DND-41 (cell line): ENCODE results near the gene ARHGAP1.

Experiments used
- ATAC-seq: fragments of 200-7000 bp; cut with Tn5 transposase; 3 replicates; pipeline ENCODE4 v1.9.1; 2021; ENCODE audit warnings: low read depth; ENCODE audit not compliant: insufficient read depth
- DNase-seq: peaks from one replicate; pipeline ENCODE4 v3.0.0-alpha.2; 2020
- H2AFZ ChIP-seq: 2 replicates; pipeline ENCODE4 v1.6.0; 2012; ENCODE audit warnings: low read depth, low read length
- H3K27ac ChIP-seq: 2 replicates; pipeline ENCODE4 v1.5.1; 2012; ENCODE audit warnings: low read length, inconsistent platforms
- H3K27me3 ChIP-seq: fragments of 200-600 bp; sonication (generic); 2 replicates; pipeline ENCODE4 v1.6.0; 2012; ENCODE audit warnings: low read length, mild to moderate bottlenecking, inconsistent platforms; ENCODE audit not compliant: insufficient read depth, poor library complexity
- H3K36me3 ChIP-seq: 2 replicates; pipeline ENCODE4 v1.5.1; 2012; ENCODE audit warnings: low read length, inconsistent platforms; ENCODE audit not compliant: insufficient read depth
- H3K4me1 ChIP-seq: 2 replicates; pipeline ENCODE4 v1.5.1; 2012; ENCODE audit warnings: mild to moderate bottlenecking, low read length; ENCODE audit not compliant: insufficient read depth
- H3K4me2 ChIP-seq: 2 replicates; pipeline ENCODE4 v1.6.0; 2012; ENCODE audit warnings: mild to moderate bottlenecking, moderate library complexity, low read length, inconsistent platforms; ENCODE audit not compliant: insufficient read depth
- H3K4me3 ChIP-seq, 2 experiments: fragments of 200-600 bp in 1 of 2; shearing (Covaris generic) in 1 of 2; 2 replicates each; pipeline ENCODE4 v1.5.1; 2012 to 2016; ENCODE audit warnings: inconsistent platforms in 2 of 2, low read length in 2 of 2, mild to moderate bottlenecking in 2 of 2, low read depth in 1 of 2, moderate library complexity in 1 of 2
- H3K79me2 ChIP-seq: 2 replicates; pipeline ENCODE4 v1.6.0; 2012; ENCODE audit warnings: low read length, inconsistent platforms; ENCODE audit not compliant: insufficient read depth
- H3K9ac ChIP-seq: 2 replicates; pipeline ENCODE4 v1.6.0; 2012; ENCODE audit warnings: low read depth, mild to moderate bottlenecking, inconsistent platforms, low read length, moderate library complexity
- H3K9me3 ChIP-seq: 2 replicates; pipeline ENCODE4 v1.5.1; 2012; ENCODE audit warnings: low read length, moderate library complexity, mild to moderate bottlenecking, inconsistent platforms; ENCODE audit not compliant: insufficient read depth, severe bottlenecking
- H4K20me1 ChIP-seq: 2 replicates; pipeline ENCODE4 v1.6.0; 2012; ENCODE audit warnings: low read length; ENCODE audit not compliant: insufficient read depth
- CTCF ChIP-seq: IDR thresholded peaks from 2 replicates; pipeline ENCODE4 v1.5.1; 2012; ENCODE audit warnings: borderline replicate concordance, low read length, moderate library complexity, mild to moderate bottlenecking; ENCODE audit not compliant: poor library complexity, severe bottlenecking; ENCODE audit errors: extremely low read depth
- EZH2 ChIP-seq: IDR thresholded peaks from 3 replicates; pipeline ENCODE4 v1.6.1; 2012; ENCODE audit warnings: borderline replicate concordance, low read depth, mild to moderate bottlenecking, moderate library complexity, low read length, inconsistent platforms; ENCODE audit not compliant: severe bottlenecking

ARHGAP1 gene

GRCh38 chr11:46641639-46642038 is 58.8 kb downstream of the ARHGAP1 start:
- 0 out of 2 replicates have a peak, but pooled peaks cover 4% of the 10 kb centered on the region for H4K20me1 ChIP-seq
- H3K27me3 ChIP-seq: no peaks in the 10 kb centered on the region
- H3K4me3 ChIP-seq: no peak overlapping the region
- H3K4me2 ChIP-seq: no peak overlapping the region
- DNase-seq (no peak), ATAC-seq (no peak)
- H3K36me3 ChIP-seq: peaks cover 58% of the 10 kb centered on the region
- no peak overlapping the region for H3K27ac ChIP-seq
- H3K9ac ChIP-seq: no peak overlapping the region
- no peak overlapping the region for H2AFZ ChIP-seq
- H3K9me3 ChIP-seq: no peaks in the 10 kb centered on the region
- H3K4me1 ChIP-seq: no peaks in the 10 kb centered on the region
- TF ChIP-seq CTCF: no peak
- TF ChIP-seq EZH2: no peak
- H3K79me2 ChIP-seq: peaks cover 19% of the 10 kb centered on the region

- Histone ChIP-seq H3K4me2 (no peak overlapping the region), H3K4me3 (no peak overlapping the region), H3K79me2 (peaks cover 25% of the 10 kb centered on the region), H3K4me1 (no peaks in the 10 kb centered on the region), H3K9ac (no peak overlapping the region), H3K9me3 (no peaks in the 10 kb centered on the region), H3K27me3 (no peaks in the 10 kb centered on the region), H4K20me1 (0 out of 2 replicates have a peak, but pooled peaks cover 4% of the 10 kb centered on the region), H2AFZ (no peak overlapping the region), H3K27ac (no peak overlapping the region), H3K36me3 (peaks cover 49% of the 10 kb centered on the region)
- DNase-seq (no peak), ATAC-seq (no peak)
- TF ChIP-seq CTCF (no peak), EZH2 (no peak)
Measured at GRCh38 chr11:46640036-46640788, 60.2 kb downstream of the ARHGAP1 start.

GRCh38 chr11:46639197-46639839 is 61.1 kb downstream of the ARHGAP1 start:
- no peaks in the 10 kb centered on the region for H3K27me3 ChIP-seq
- H3K9me3 ChIP-seq: no peaks in the 10 kb centered on the region
- H3K27ac ChIP-seq: no peak overlapping the region
- H3K79me2 ChIP-seq: peaks cover 25% of the 10 kb centered on the region
- DNase-seq (no peak), ATAC-seq (no peak)
- TF ChIP-seq EZH2 (no peak), CTCF (no peak)
- H3K4me3 ChIP-seq: no peak overlapping the region
- H3K36me3 ChIP-seq: peaks cover 40% of the 10 kb centered on the region
- no peak overlapping the region for H3K9ac ChIP-seq
- H3K4me1 ChIP-seq: no peaks in the 10 kb centered on the region
- 0 out of 2 replicates have a peak, but pooled peaks cover 4% of the 10 kb centered on the region for H4K20me1 ChIP-seq
- H3K4me2 ChIP-seq: no peak overlapping the region
- no peak overlapping the region for H2AFZ ChIP-seq
